Measurements from ENCODE around the gene KRT16.
"Not testable (repeated sequence)": the region's sequence is repeated elsewhere in the genome, so short reads cannot be mapped to it uniquely, and the experiment has no call there.

Gene KRT16

GRCh38 chr17:41626914-41627295 lies 14.3 kb upstream of the KRT16 start:
- WGBS (ENCODE audit: extremely low coverage, insufficient coverage, low lambda C conversion rate) = no CpG with 5 or more reads among the region's 5 CpGs

GRCh38 chr17:41626028-41626913 lies 13.7 kb upstream of the KRT16 start:
- not testable (repeated sequence) for H3K79me2 ChIP-seq (ENCODE audit: control insufficient read depth, insufficient read depth, low read length); H3K4me2 ChIP-seq (ENCODE audit: low read length); H2BK5ac ChIP-seq (ENCODE audit: low read length); H4K5ac ChIP-seq (ENCODE audit: low read length); H3K9ac ChIP-seq (ENCODE audit: low read length); H3K4ac ChIP-seq (ENCODE audit: low read depth, low read length); H3K56ac ChIP-seq (ENCODE audit: low read length); H3K4me3 ChIP-seq (ENCODE audit: low read length); H3K18ac ChIP-seq (ENCODE audit: low read length); H2BK120ac ChIP-seq (ENCODE audit: low read depth, low read length); H3K27me3 ChIP-seq (ENCODE audit: insufficient read depth, low read length, poor library complexity); DNase-seq; H3K4me1 ChIP-seq (ENCODE audit: control insufficient read depth, low read depth, low read length); H3K36me3 ChIP-seq (ENCODE audit: control insufficient read depth, insufficient read depth, low read length); H2AK5ac ChIP-seq (ENCODE audit: low read length); H2BK15ac ChIP-seq (replicated peaks; ENCODE audit: low read depth); H4K8ac ChIP-seq (ENCODE audit: low read depth, low read length); H3K79me1 ChIP-seq (ENCODE audit: low read length); H3K23ac ChIP-seq (ENCODE audit: low read length); H3K27ac ChIP-seq (ENCODE audit: low read depth, low read length)
- no CpG with 5 or more reads among the region's 17 CpGs for WGBS (ENCODE audit: extremely low coverage, insufficient coverage, low lambda C conversion rate)

More at GRCh38 chr17:41626914-41627295, 14.3 kb upstream of the KRT16 start:
- H3K56ac ChIP-seq (ENCODE audit: low read length); H3K27me3 ChIP-seq (ENCODE audit: insufficient read depth, low read length, poor library complexity); H4K5ac ChIP-seq (ENCODE audit: low read length); H3K36me3 ChIP-seq (ENCODE audit: control insufficient read depth, insufficient read depth, low read length); H3K4ac ChIP-seq (ENCODE audit: low read depth, low read length); H2BK5ac ChIP-seq (ENCODE audit: low read length); H2AK5ac ChIP-seq (ENCODE audit: low read length); H3K23ac ChIP-seq (ENCODE audit: low read length); H3K27ac ChIP-seq (ENCODE audit: low read depth, low read length); H3K4me3 ChIP-seq (ENCODE audit: low read length); H3K79me1 ChIP-seq (ENCODE audit: low read length); H4K8ac ChIP-seq (ENCODE audit: low read depth, low read length); H2BK120ac ChIP-seq (ENCODE audit: low read depth, low read length); H3K4me2 ChIP-seq (ENCODE audit: low read length); H3K9ac ChIP-seq (ENCODE audit: low read length); H2BK15ac ChIP-seq (replicated peaks; ENCODE audit: low read depth); DNase-seq; H3K79me2 ChIP-seq (ENCODE audit: control insufficient read depth, insufficient read depth, low read length); H3K18ac ChIP-seq (ENCODE audit: low read length); H3K4me1 ChIP-seq (ENCODE audit: control insufficient read depth, low read depth, low read length): not testable (repeated sequence)

GRCh38 chr17:41625602-41626001 lies 13.0 kb upstream of the KRT16 start:
- H3K23ac ChIP-seq (ENCODE audit: low read length) = no peak overlapping the region

GRCh38 chr17:41624208-41625101 lies 11.9 kb upstream of the KRT16 start, which contains the start of gene KRT17:
KRT17 (minus strand) TSS chr17:41624575; CDS start chr17:41624509, 66 bp downstream.
- H3K23ac ChIP-seq (ENCODE audit: low read length) = no peak within 1 kb of the TSS
- no peak within 1 kb of the TSS for H4K8ac ChIP-seq (ENCODE audit: low read depth, low read length)
- H3K27me3 ChIP-seq (ENCODE audit: insufficient read depth, low read length, poor library complexity) = no peaks in the 10 kb centered on the region
- H3K18ac ChIP-seq (ENCODE audit: low read length) = no peak within 1 kb of the TSS
- peak; percentile 36 for DNase-seq
- no peaks in the 10 kb centered on the region for H3K79me1 ChIP-seq (ENCODE audit: low read length)
- no peak within 1 kb of the TSS for H3K9ac ChIP-seq (ENCODE audit: low read length)
- H3K27ac ChIP-seq (ENCODE audit: low read depth, low read length) = no peak within 1 kb of the TSS
- H2BK5ac ChIP-seq (ENCODE audit: low read length) = no peak within 1 kb of the TSS
- no peaks in the 10 kb centered on the region for H3K36me3 ChIP-seq (ENCODE audit: control insufficient read depth, insufficient read depth, low read length)
- H2BK15ac ChIP-seq (replicated peaks; ENCODE audit: low read depth) = no peak within 1 kb of the TSS
- no peaks in the 10 kb centered on the region for H3K4me1 ChIP-seq (ENCODE audit: control insufficient read depth, low read depth, low read length)
- H2AK5ac ChIP-seq (ENCODE audit: low read length) = no peak within 1 kb of the TSS
- H4K5ac ChIP-seq (ENCODE audit: low read length) = no peak within 1 kb of the TSS
- no peak within 1 kb of the TSS for H2BK120ac ChIP-seq (ENCODE audit: low read depth, low read length)
- no peak within 1 kb of the TSS for H3K4me2 ChIP-seq (ENCODE audit: low read length)
- H3K79me2 ChIP-seq (ENCODE audit: control insufficient read depth, insufficient read depth, low read length) = no peaks in the 10 kb centered on the region
- no peak within 1 kb of the TSS for H3K4me3 ChIP-seq (ENCODE audit: low read length)
- H3K56ac ChIP-seq (ENCODE audit: low read length) = no peak within 1 kb of the TSS
- WGBS (ENCODE audit: extremely low coverage, insufficient coverage, low lambda C conversion rate) = no CpG with 5 or more reads among the region's 33 CpGs
- H3K4ac ChIP-seq (ENCODE audit: low read depth, low read length) = no peak within 1 kb of the TSS

More at GRCh38 chr17:41625602-41626001, 13.0 kb upstream of the KRT16 start:
- Histone ChIP-seq H3K4me1 (ENCODE audit: control insufficient read depth, low read depth, low read length) (no peaks in the 10 kb centered on the region), H3K79me1 (ENCODE audit: low read length) (no peaks in the 10 kb centered on the region), H3K4me3 (ENCODE audit: low read length) (no peak overlapping the region), H3K79me2 (ENCODE audit: control insufficient read depth, insufficient read depth, low read length) (no peaks in the 10 kb centered on the region), H3K36me3 (ENCODE audit: control insufficient read depth, insufficient read depth, low read length) (no peaks in the 10 kb centered on the region), H2BK15ac (replicated peaks; ENCODE audit: low read depth) (no peak overlapping the region), H2AK5ac (ENCODE audit: low read length) (no peak overlapping the region), H3K9ac (ENCODE audit: low read length) (no peak overlapping the region), H2BK5ac (ENCODE audit: low read length) (no peak overlapping the region), H3K27me3 (ENCODE audit: insufficient read depth, low read length, poor library complexity) (no peaks in the 10 kb centered on the region), H3K4me2 (ENCODE audit: low read length) (no peak overlapping the region), H3K27ac (ENCODE audit: low read depth, low read length) (no peak overlapping the region), H4K5ac (ENCODE audit: low read length) (no peak overlapping the region), H3K4ac (ENCODE audit: low read depth, low read length) (no peak overlapping the region), H3K18ac (ENCODE audit: low read length) (no peak overlapping the region), H3K56ac (ENCODE audit: low read length) (no peak overlapping the region), H4K8ac (ENCODE audit: low read depth, low read length) (no peak overlapping the region), H2BK120ac (ENCODE audit: low read depth, low read length) (no peak overlapping the region)
- DNase-seq = no peak
- no CpG with 5 or more reads among the region's 16 CpGs for WGBS (ENCODE audit: extremely low coverage, insufficient coverage, low lambda C conversion rate)

- H2BK120ac ChIP-seq (ENCODE audit: low read depth, low read length); H3K4ac ChIP-seq (ENCODE audit: low read depth, low read length); H3K27me3 ChIP-seq (ENCODE audit: insufficient read depth, low read length, poor library complexity); H3K56ac ChIP-seq (ENCODE audit: low read length); H3K9ac ChIP-seq (ENCODE audit: low read length); H2BK15ac ChIP-seq (replicated peaks; ENCODE audit: low read depth); H3K18ac ChIP-seq (ENCODE audit: low read length); H3K79me1 ChIP-seq (ENCODE audit: low read length); H2BK5ac ChIP-seq (ENCODE audit: low read length); H3K4me1 ChIP-seq (ENCODE audit: control insufficient read depth, low read depth, low read length); H3K27ac ChIP-seq (ENCODE audit: low read depth, low read length); H3K23ac ChIP-seq (ENCODE audit: low read length); H3K4me2 ChIP-seq (ENCODE audit: low read length); H2AK5ac ChIP-seq (ENCODE audit: low read length); H4K5ac ChIP-seq (ENCODE audit: low read length); H3K79me2 ChIP-seq (ENCODE audit: control insufficient read depth, insufficient read depth, low read length); H3K4me3 ChIP-seq (ENCODE audit: low read length); H3K36me3 ChIP-seq (ENCODE audit: control insufficient read depth, insufficient read depth, low read length); H4K8ac ChIP-seq (ENCODE audit: low read depth, low read length): not testable (repeated sequence)
- no CpG with 5 or more reads among the region's 10 CpGs for WGBS (ENCODE audit: extremely low coverage, insufficient coverage, low lambda C conversion rate)
- DNase-seq = peak; percentile 47
These were observed 10.8 kb upstream of the KRT16 start for GRCh38 chr17:41623184-41623861.
